Body of pancreas (tissue), 4 donors: ENCODE measurements around the gene CD46.

Source experiments
- CTCF ChIP-seq, 7 experiments: fragments of 450-650 bp in 4 of 7; fragments of 200-600 bp in 3 of 7; sonication (generic) in 3 of 7; IDR thresholded peaks; one replicate each; pipeline ENCODE4 v1.5.1; 2016 to 2019; ENCODE audit warnings: antibody characterized with exemption in 7 of 7
- POLR2A ChIP-seq, 3 donors: fragments of 450-650 bp; IDR thresholded peaks; one replicate each; pipeline ENCODE4 v1.6.1; 2016; ENCODE audit warnings: antibody characterized with exemption in 3 of 3, mild to moderate bottlenecking in 2 of 3

- TF ChIP-seq CTCF (IDR thresholded peaks at IDR 0.05) (no peak), POLR2A (IDR thresholded peaks at IDR 0.05) (no peak)
Observed at GRCh38 chr1:207799989-207800648, 48.3 kb downstream of the CD46 start.
